Hematopoietic multipotent progenitor cell treated with erythropoietin and hydrocortisone succinate and interleukin-3 and kit ligand, for 8 days (in vitro differentiated cells): Measurements from ENCODE around the gene AXL.
"Not testable (repeated sequence)": the region's sequence is repeated elsewhere in the genome, so short reads cannot be mapped to it uniquely, and the experiment has no call there.

ENCODE experiments used
- DNase-seq: peaks from one replicate; pipeline ENCODE4 v3.0.0-alpha.2; 2015

The AXL gene

DNA sequence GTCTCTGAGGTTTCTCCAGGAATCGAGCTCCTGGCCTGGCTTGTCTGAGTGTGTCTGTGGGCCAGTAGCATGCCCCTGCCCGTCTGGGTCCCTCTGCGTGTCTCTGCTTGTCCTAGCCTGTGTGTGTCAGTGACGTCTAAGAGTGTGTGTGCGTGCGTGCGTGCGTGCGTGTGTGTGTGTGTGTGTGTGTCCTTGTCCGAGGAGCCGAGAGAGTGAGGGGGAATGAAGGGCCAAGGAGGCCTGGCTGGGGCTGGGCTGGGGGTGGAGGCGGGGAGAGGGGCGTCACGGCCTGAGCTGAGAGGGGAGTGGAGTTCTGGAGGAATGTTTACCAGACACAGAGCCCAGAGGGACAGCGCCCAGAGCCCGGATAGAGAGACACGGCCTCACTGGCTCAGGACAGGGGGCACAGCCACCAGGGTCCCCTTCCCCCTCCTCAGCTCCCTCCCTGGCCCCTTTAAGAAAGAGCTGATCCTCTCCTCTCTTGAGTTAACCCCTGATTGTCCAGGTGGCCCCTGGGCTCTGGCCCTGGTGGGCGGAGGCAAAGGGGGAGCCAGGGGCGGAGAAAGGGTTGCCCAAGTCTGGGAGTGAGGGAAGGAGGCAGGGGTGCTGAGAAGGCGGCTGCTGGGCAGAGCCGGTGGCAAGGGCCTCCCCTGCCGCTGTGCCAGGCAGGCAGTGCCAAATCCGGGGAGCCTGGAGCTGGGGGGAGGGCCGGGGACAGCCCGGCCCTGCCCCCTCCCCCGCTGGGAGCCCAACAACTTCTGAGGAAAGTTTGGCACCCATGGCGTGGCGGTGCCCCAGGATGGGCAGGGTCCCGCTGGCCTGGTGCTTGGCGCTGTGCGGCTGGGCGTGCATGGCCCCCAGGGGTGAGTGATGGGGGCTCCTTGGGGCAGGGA, at the start of gene AXL:
AXL (plus strand) TSS at position 609 of the 893 bp plus-strand sequence; CDS start at position 779, 170 bp downstream.
- no peak for DNase-seq

GRCh38 chr19:41172297-41173164, 46.5 kb upstream of the AXL start:
- no peak for DNase-seq

- DNase-seq: no peak
Measured at GRCh38 chr19:41174297-41174928, 44.6 kb upstream of the AXL start.

GRCh38 chr19:41175801-41176777, 42.9 kb upstream of the AXL start:
- DNase-seq: peak; percentile 28

DNA sequence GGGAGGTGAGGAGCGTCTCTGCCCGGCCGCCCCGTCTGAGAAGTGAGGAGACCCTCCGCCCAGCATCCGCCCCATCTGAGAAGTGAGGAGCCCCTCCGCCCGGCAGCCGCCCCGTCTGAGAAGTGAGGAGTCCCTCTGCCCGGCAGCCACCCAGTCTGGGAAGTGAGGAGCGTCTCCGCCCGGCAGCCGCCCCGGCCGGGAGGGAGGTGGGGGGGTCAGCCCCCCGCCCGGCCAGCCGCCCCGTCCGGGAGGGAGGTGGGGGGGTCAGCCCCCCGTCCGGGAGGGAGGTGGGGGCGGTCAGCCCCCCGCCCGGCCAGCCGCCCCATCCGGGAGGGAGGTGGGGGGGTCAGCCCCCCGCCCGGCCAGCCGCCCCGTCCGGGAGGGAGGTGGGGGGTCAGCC, 38.9 kb upstream of the AXL start:
- not testable (repeated sequence) for DNase-seq

- no peak for DNase-seq
Measured at GRCh38 chr19:41186971-41187883, 31.8 kb upstream of the AXL start.

- no peak for DNase-seq
Measured at GRCh38 chr19:41187884-41188279, 31.1 kb upstream of the AXL start.

GRCh38 chr19:41189425-41190065, 29.5 kb upstream of the AXL start:
- DNase-seq: no peak

- DNase-seq: peak; percentile 77
Measured at GRCh38 chr19:41192574-41193429, 26.2 kb upstream of the AXL start, which contains the start of gene CYP2S1. Gene CYP2S1, plus strand, starts transcription at chr19:41193219. Its CDS starts 46 bp downstream, at chr19:41193265.

GRCh38 chr19:41193430-41194156, 25.4 kb upstream of the AXL start:
- DNase-seq: no peak

DNA sequence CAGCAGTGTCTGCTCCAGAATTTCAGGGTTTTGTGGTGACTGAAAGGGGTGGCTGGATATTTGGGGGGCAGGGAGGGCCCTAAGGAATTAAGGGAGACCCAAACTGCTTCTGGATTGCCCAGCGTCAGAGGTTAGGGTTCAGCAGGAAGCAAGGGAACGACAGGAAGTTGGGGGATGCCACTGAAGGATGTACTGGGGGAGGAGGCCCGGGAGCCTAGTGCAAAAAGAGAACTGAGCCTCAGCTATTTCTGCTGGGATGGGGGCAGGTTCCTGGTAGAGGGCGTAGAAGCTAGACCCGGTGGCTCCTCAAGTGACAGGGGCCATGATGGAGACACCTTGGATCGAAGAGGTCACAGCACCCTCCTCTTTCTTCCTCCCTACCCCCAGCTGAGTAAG, 24.9 kb upstream of the AXL start:
- DNase-seq: no peak

DNA sequence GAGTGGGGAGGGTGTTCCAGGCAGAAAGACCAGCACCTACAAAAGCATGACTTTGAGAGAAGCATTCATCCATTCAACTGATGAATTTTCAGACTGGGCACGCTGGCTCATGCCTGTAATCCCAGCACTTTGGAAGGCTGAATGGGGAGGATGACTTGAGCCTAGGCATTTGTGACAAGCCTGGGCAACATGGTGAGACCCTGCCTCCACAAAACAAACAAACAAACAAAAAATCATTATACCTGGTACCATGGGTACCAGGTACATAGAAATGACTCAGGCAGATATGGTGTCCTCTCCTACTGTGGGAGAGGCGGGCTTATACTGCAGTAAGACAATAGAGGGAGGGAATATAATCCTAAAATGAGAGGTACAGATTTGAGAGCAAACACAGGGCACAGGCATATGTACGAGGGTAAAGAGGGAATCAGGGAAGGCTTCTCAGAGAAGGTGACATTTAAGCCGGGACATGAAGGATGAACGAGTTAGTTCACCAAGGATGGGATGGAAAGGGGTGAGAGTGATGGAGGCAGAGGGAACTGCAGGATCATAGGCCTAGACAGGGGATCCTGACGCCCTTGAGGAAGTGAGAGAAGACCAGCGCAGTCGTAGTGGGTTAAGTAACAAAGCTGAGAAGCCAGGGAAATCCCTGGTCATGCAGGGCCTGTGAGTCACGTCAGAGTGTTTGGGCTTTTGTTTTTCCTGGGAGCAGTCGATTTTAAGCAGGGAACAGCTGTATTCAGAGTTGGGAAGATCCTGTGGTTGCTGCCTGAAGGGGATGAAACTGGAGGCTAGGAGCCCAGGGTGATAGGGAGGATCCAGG, 23.1 kb upstream of the AXL start:
- DNase-seq: no peak

- DNase-seq: no peak
Measured at GRCh38 chr19:41198559-41198958, 20.5 kb upstream of the AXL start.

DNA sequence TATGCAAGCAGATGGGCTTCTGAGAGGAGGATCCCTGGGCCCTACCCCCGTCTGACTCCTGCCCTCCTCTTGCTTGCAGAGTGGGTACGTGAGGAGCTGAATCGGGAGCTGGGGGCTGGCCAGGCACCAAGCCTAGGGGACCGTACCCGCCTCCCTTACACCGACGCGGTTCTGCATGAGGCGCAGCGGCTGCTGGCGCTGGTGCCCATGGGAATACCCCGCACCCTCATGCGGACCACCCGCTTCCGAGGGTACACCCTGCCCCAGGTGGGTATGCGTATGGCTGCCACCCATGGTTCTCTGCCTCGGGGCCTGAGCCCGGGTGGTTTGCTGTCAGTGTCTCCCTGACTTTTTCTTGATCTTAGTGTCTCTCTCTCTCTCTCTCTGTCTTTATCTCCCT, 15.7 kb upstream of the AXL start:
- no peak for DNase-seq

- peak; percentile 85 for DNase-seq
Measured at GRCh38 chr19:41204338-41204737, 14.7 kb upstream of the AXL start.

GRCh38 chr19:41205995-41206394, 13.0 kb upstream of the AXL start:
- DNase-seq: no peak

DNA sequence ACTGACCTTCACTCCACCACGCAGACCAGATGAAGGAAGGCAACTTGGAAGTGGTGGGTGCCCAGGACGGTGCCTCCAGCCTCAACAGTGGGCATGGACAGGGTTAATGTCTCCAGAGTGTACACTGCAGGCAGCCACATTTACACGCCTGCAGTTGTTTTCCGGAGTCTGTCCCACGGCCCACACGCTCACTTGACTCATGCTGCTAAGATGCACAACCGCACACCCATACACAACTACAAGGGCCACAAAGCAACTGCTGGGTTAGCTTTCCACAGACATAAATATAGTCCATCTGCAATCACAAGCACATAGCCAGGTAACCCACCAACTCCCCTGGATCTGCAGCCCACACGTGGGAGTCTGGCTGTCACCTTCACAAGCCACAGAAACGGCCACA, 12.6 kb upstream of the AXL start:
- DNase-seq: no peak
